ENCODE results near the gene DNM3. TPM values are rescaled to one million over a fixed set of nuclear protein-coding genes. Genes with fewer than 3 reads are reported as not detected.

The DNM3 gene
- total and polyA plus RNA-seq, 10 of the 15 experiments (the other 5 are each of a cell fraction or from before 2014, with no cell fraction given) = 0.03 to 1.5 (median 0.08) TPM; not detected in 3

- H2AFZ ChIP-seq (ENCODE audit: control insufficient read depth, low read depth, low read length) = no peak overlapping the region
- H3K4me1 ChIP-seq (ENCODE audit: control insufficient read depth, insufficient read depth, low read length) = no peaks in the 10 kb centered on the region
- H3K9me3 ChIP-seq (replicated peaks; ENCODE audit: control insufficient read depth, insufficient read depth, low read length) = peaks cover 3% of the 10 kb centered on the region; the same call in 1 of the 3 replicates
- TF ChIP-seq MTA3 (IDR thresholded peaks at IDR 0.05; ENCODE audit: borderline replicate concordance, low read length) (no peak), YY1 (IDR thresholded peaks at IDR 0.05; ENCODE audit: low read depth, low read length) (no peak), NFXL1 (IDR thresholded peaks at IDR 0.05; ENCODE audit: borderline replicate concordance) (no peak), NFYB (IDR thresholded peaks at IDR 0.05; ENCODE audit: insufficient read depth, low read depth, low read length) (no peak), TAF1 (IDR thresholded peaks at IDR 0.05; ENCODE audit: borderline replicate concordance, low read depth, low read length) (no peak), RAD51 (IDR thresholded peaks at IDR 0.05) (no peak), GABPA (IDR thresholded peaks at IDR 0.05; ENCODE audit: low read depth) (no peak), CHD2 (IDR thresholded peaks at IDR 0.05; ENCODE audit: borderline replicate concordance, low read depth, low read length) (no peak), PBX3 (IDR thresholded peaks at IDR 0.05; ENCODE audit: insufficient replicate concordance, low read depth, low read length) (no peak), IRF4 (IDR thresholded peaks at IDR 0.05; ENCODE audit: low read depth, low read length) (no peak), STAT3 (IDR thresholded peaks at IDR 0.05; ENCODE audit: low read depth, low read length) (no peak), ZNF622 (IDR thresholded peaks at IDR 0.05) (no peak), ZNF274 (IDR thresholded peaks at IDR 0.05; ENCODE audit: insufficient read depth, insufficient read length) (no peak)
- TF ChIP-seq, protein P1, sequence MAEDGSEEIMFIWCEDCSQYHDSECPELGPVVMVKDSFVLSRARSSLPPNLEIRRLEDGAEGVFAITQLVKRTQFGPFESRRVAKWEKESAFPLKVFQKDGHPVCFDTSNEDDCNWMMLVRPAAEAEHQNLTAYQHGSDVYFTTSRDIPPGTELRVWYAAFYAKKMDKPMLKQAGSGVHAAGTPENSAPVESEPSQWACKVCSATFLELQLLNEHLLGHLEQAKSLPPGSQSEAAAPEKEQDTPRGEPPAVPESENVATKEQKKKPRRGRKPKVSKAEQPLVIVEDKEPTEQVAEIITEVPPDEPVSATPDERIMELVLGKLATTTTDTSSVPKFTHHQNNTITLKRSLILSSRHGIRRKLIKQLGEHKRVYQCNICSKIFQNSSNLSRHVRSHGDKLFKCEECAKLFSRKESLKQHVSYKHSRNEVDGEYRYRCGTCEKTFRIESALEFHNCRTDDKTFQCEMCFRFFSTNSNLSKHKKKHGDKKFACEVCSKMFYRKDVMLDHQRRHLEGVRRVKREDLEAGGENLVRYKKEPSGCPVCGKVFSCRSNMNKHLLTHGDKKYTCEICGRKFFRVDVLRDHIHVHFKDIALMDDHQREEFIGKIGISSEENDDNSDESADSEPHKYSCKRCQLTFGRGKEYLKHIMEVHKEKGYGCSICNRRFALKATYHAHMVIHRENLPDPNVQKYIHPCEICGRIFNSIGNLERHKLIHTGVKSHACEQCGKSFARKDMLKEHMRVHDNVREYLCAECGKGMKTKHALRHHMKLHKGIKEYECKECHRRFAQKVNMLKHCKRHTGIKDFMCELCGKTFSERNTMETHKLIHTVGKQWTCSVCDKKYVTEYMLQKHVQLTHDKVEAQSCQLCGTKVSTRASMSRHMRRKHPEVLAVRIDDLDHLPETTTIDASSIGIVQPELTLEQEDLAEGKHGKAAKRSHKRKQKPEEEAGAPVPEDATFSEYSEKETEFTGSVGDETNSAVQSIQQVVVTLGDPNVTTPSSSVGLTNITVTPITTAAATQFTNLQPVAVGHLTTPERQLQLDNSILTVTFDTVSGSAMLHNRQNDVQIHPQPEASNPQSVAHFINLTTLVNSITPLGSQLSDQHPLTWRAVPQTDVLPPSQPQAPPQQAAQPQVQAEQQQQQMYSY (CRISPR knock-in tag; IDR thresholded peaks at IDR 0.05) = no peak
- TF ChIP-seq, protein P2, sequence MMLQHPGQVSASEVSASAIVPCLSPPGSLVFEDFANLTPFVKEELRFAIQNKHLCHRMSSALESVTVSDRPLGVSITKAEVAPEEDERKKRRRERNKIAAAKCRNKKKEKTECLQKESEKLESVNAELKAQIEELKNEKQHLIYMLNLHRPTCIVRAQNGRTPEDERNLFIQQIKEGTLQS (IDR thresholded peaks at IDR 0.05; ENCODE audit: borderline replicate concordance, extremely low read depth, low read depth, low read length) = no peak
- H3K9ac ChIP-seq (ENCODE audit: control insufficient read depth, insufficient read depth, low read length) = no peak overlapping the region
- SMC1A ChIA-PET (ENCODE audit: uncharacterized antibody, unreplicated experiment) = interaction anchor here (1.0 to 1.6 kb wide), 2 partner anchors 18 to 414 kb away, joined by 3 read pairs; partner anchors contain the start of gene C1orf105
- CTCF ChIA-PET = interaction anchor here (0.6 to 3.0 kb wide), 3 partner anchors 8 to 437 kb away, joined by 3 to 7 read pairs (median 4); partner anchors contain the start of gene PIGC
- in situ Hi-C loops (cut with MboI) = no loop called here
- RAD21 ChIA-PET (ENCODE audit: unreplicated experiment) = no interaction called here
- H3K27me3 ChIP-seq (replicated peaks in 1 of 2; ENCODE audit: control insufficient read depth in 2 of 2, insufficient read depth in 2 of 2, low read length in 1 of 2) = no peaks in the 10 kb centered on the region
- H3K4me3 ChIP-seq = no peak overlapping the region
- FAIRE-seq (no peak), ATAC-seq (no peak), DNase-seq (ENCODE audit: low read depth, low spot score) (no peak)
- POLR2A ChIA-PET = no interaction called here
- no TSS peak for BruUV-seq (replicated peaks)
- intact Hi-C loops (cut with micrococcal nuclease; ENCODE audit: unreplicated experiment) = no loop called here
- H3K4me2 ChIP-seq (ENCODE audit: control insufficient read depth, insufficient read depth) = no peak overlapping the region
- no peaks in the 10 kb centered on the region for H3K36me3 ChIP-seq (ENCODE audit: control insufficient read depth in 2 of 2, insufficient read depth in 2 of 2, low read length in 1 of 2)
- H4K20me1 ChIP-seq (ENCODE audit: control insufficient read depth, insufficient read depth) = no peaks in the 10 kb centered on the region
- no peak overlapping the region for H3K27ac ChIP-seq (ENCODE audit: control insufficient read depth, insufficient read depth)
- no peaks in the 10 kb centered on the region for H3K79me2 ChIP-seq (ENCODE audit: control insufficient read depth, insufficient read depth, low read length)
Measured at GRCh38 chr1:172006660-172007059, 165.4 kb downstream of the DNM3 start.

Measured in GM12878 (cell line).